Caco-2 (cell line): Measurements from ENCODE around the gene SNX30. TPM values are rescaled to one million over a fixed set of nuclear protein-coding genes. Genes with fewer than 3 reads are reported as not detected.

Experiments used
- BruUV-seq: library from RNA; stranded (reverse); fragments of 400-500 nt; replicated peaks from 2 replicates; lab custom pipeline; 2021; lab: Mats Ljungman, UMichigan
- CTCF ChIA-PET: fragments of 300-600 bp; sonication (Branson Sonifier 250); formaldehyde crosslinking; loops from one replicate; lab custom pipeline; 2022; ENCODE audit warnings: antibody characterized with exemption; lab: Charles Lee
- POLR2A ChIA-PET: fragments of 300-600 bp; sonication (Branson Sonifier 250); formaldehyde crosslinking; loops from one replicate; lab custom pipeline; 2022; ENCODE audit warnings: antibody characterized with exemption; lab: Charles Lee
- DNase-seq, 2 experiments: peaks; one replicate each; pipeline versions ENCODE4 v3.0.0 to v3.0.0-alpha.2; 2020 to 2022
- H3K27me3 ChIP-seq: replicated peaks from 2 replicates; pipeline ENCODE4 v1.6.0; 2011; ENCODE audit warnings: low read length; ENCODE audit not compliant: control insufficient read depth, insufficient read depth
- H3K36me3 ChIP-seq: 2 replicates; pipeline ENCODE4 v1.5.1; 2011; ENCODE audit warnings: low read length; ENCODE audit not compliant: control insufficient read depth, insufficient read depth
- H3K4me1 ChIP-seq: fragments of 250-450 bp; sonication (Bioruptor Pico); 2 replicates; pipeline ENCODE4 v1.5.1; 2020; ENCODE audit warnings: mild to moderate bottlenecking
- H3K4me3 ChIP-seq: 2 replicates; pipeline ENCODE4 v1.5.1; 2011; ENCODE audit warnings: low read depth, mild to moderate bottlenecking, control low read depth, low read length
- H3K9me3 ChIP-seq: fragments of 250-450 bp; sonication (Bioruptor Pico); 2 replicates; pipeline ENCODE4 v1.5.1; 2020; ENCODE audit warnings: mild to moderate bottlenecking, moderate library complexity
- H3K27ac Mint-ChIP-seq: one replicate; pipeline ENCODE4 v1.8.0; 2022; ENCODE audit warnings: mixed read lengths; ENCODE audit not compliant: unreplicated experiment
- H3K27me3 Mint-ChIP-seq: one replicate; pipeline ENCODE4 v1.8.0; 2022; ENCODE audit warnings: mixed read lengths; ENCODE audit not compliant: insufficient read depth, unreplicated experiment
- H3K36me3 Mint-ChIP-seq: one replicate; pipeline ENCODE4 v1.8.0; 2022; ENCODE audit warnings: mild to moderate bottlenecking, mixed read lengths; ENCODE audit not compliant: insufficient read depth, unreplicated experiment
- H3K4me1 Mint-ChIP-seq: one replicate; pipeline ENCODE4 v1.8.0; 2022; ENCODE audit warnings: low read depth, mixed read lengths; ENCODE audit not compliant: unreplicated experiment
- H3K4me3 Mint-ChIP-seq: one replicate; pipeline ENCODE4 v1.8.0; 2022; ENCODE audit warnings: mild to moderate bottlenecking, moderate library complexity, mixed read lengths; ENCODE audit not compliant: unreplicated experiment
- H3K9me3 Mint-ChIP-seq: one replicate; pipeline ENCODE4 v1.8.0; 2022; ENCODE audit warnings: mixed read lengths; ENCODE audit not compliant: unreplicated experiment
- CTCF ChIP-seq, 2 experiments: fragments of 200-600 bp in 1 of 2; IDR thresholded peaks; 1 replicate in 1 of 2; 2 replicates in 1 of 2; pipeline versions ENCODE4 v1.5.1 to v1.8.0; 2011 to 2022; ENCODE audit warnings: antibody characterized with exemption in 1 of 2, control low read depth in 1 of 2, inconsistent platforms in 1 of 2, low read depth in 1 of 2, low read length in 1 of 2, mild to moderate bottlenecking in 1 of 2, moderate library complexity in 1 of 2; ENCODE audit not compliant: insufficient read depth in 1 of 2, severe bottlenecking in 1 of 2, unreplicated experiment in 1 of 2
- intact Hi-C: fragments of 100-400 bp; cut with micrococcal nuclease; formaldehyde crosslinking; loops from one replicate; pipeline ENCODE4 v1.10.0; 2022; ENCODE audit not compliant: unreplicated experiment
- total RNA-seq: library from RNA; stranded (reverse); gene quantifications from 2 replicates; pipeline ENCODE4 v1.2.3, GENCODE V29; 2022

SNX30 gene
- total RNA-seq, 1 experiment from 2014 or later = 21.8 TPM

- Mint-ChIP-seq H3K4me3 (no peak overlapping the region), H3K36me3 (peaks cover 12% of the 10 kb centered on the region), H3K27ac (no peak overlapping the region), H3K4me1 (peaks cover under 1% of the 10 kb centered on the region), H3K9me3 (peaks cover under 1% of the 10 kb centered on the region), H3K27me3 (no peaks in the 10 kb centered on the region)
- TF ChIP-seq CTCF (IDR thresholded peaks at IDR 0.05; ENCODE audit: insufficient read depth in 1 of 2, low read depth in 1 of 2, low read length in 1 of 2, severe bottlenecking in 1 of 2, unreplicated experiment in 1 of 2) = no peak
- intact Hi-C loops = no loop called here
- BruUV-seq = no TSS peak
- ChIA-PET CTCF (no interaction called here), POLR2A (no interaction called here)
- Histone ChIP-seq H3K4me1 (no peaks in the 10 kb centered on the region), H3K9me3 (no peaks in the 10 kb centered on the region), H3K27me3 (no peaks in the 10 kb centered on the region), H3K36me3 (peaks cover 2% of the 10 kb centered on the region; the same call in 1 of the 2 replicates), H3K4me3 (no peak overlapping the region)
- no peak for DNase-seq
Observed at GRCh38 chr9:112861638-112862555, 111.3 kb downstream of the SNX30 start.

- Mint-ChIP-seq H3K27ac (no peak overlapping the region), H3K36me3 (peaks cover 23% of the 10 kb centered on the region)
Observed at GRCh38 chr9:112863214-112863613, 112.7 kb downstream of the SNX30 start.

GRCh38 chr9:112863746-112864145 is 113.2 kb downstream of the SNX30 start:
- ChIA-PET POLR2A (no interaction called here), CTCF (no interaction called here)
- Histone ChIP-seq H3K9me3 (no peaks in the 10 kb centered on the region), H3K27me3 (no peaks in the 10 kb centered on the region), H3K4me1 (0 out of 2 replicates have a peak, but pooled peaks cover 8% of the 10 kb centered on the region), H3K36me3 (peaks cover 2% of the 10 kb centered on the region; the same call in 1 of the 2 replicates), H3K4me3 (no peak overlapping the region)
- no peak for DNase-seq
- intact Hi-C loops = no loop called here
- Mint-ChIP-seq H3K4me1 (peaks cover 11% of the 10 kb centered on the region), H3K27ac (no peak overlapping the region), H3K4me3 (no peak overlapping the region), H3K9me3 (peaks cover 9% of the 10 kb centered on the region), H3K36me3 (peaks cover 23% of the 10 kb centered on the region), H3K27me3 (no peaks in the 10 kb centered on the region)
- TF ChIP-seq CTCF (IDR thresholded peaks at IDR 0.05; ENCODE audit: insufficient read depth in 1 of 2, low read depth in 1 of 2, low read length in 1 of 2, severe bottlenecking in 1 of 2, unreplicated experiment in 1 of 2) = no peak
- no TSS peak for BruUV-seq

More at GRCh38 chr9:112863214-112863613, 112.7 kb downstream of the SNX30 start:
- ChIA-PET CTCF (no interaction called here), POLR2A (no interaction called here)
- no TSS peak for BruUV-seq
- Mint-ChIP-seq H3K4me3 (no peak overlapping the region), H3K27me3 (no peaks in the 10 kb centered on the region), H3K4me1 (peaks cover 11% of the 10 kb centered on the region), H3K9me3 (peaks cover 9% of the 10 kb centered on the region)
- no peak for TF ChIP-seq CTCF (IDR thresholded peaks at IDR 0.05; ENCODE audit: insufficient read depth in 1 of 2, low read depth in 1 of 2, low read length in 1 of 2, severe bottlenecking in 1 of 2, unreplicated experiment in 1 of 2)
- H3K36me3 ChIP-seq = peaks cover 2% of the 10 kb centered on the region; the same call in 1 of the 2 replicates
- no peak overlapping the region for H3K4me3 ChIP-seq
- H3K4me1 ChIP-seq = 0 out of 2 replicates have a peak, but pooled peaks cover 5% of the 10 kb centered on the region
- no peak for DNase-seq
- no peaks in the 10 kb centered on the region for H3K27me3 ChIP-seq
- intact Hi-C loops = no loop called here
- H3K9me3 ChIP-seq = no peaks in the 10 kb centered on the region
